Globus pallidus (tissue), 1 donor: ENCODE measurements around the gene TMEFF1.

Source experiments
- DNase-seq: peaks from one replicate; pipeline ENCODE4 v3.0.0-alpha.2; 2015; ENCODE audit warnings: low spot score

TMEFF1 gene

DNA sequence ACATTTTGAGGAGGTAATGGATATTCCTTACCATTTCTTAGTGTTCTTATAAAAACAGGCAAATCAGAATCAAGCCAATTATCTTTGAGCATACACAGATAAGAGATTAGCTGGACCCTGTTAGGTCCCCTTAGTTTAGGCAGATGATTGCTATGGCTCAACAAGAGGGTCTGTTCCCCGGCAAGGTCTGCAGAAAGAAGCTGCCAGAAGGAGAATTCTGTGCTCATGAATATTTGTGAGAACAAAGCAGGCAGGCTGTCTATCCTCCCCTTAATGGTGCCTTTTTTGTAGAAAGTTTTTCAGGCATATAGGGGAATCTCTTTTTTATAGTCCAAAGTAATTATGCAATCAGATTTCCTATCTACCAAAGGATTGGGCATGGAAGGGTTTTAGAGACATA is 132.5 kb downstream of the TMEFF1 start:
- DNase-seq: no peak

DNA sequence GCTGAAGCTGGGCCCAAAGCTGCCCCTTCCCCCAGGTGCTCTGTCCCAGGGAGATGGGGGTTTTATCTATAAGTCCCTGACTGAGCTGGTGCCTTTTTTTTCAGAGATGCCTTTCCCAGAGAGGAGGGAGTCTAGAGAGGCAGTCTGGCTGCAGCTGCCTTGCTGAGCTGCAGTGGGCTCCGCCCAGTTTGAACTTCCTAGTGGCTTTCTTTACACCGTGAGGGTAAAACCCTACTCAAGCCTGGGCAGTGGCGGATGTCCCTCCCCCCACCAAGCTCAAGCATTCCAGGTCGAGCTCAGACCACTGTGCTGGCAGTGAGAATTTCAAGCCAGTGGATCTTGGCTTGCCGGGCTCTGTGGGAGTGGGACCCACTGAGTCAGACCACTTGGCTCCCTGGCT is 146.2 kb downstream of the TMEFF1 start:
- DNase-seq: no peak

DNA sequence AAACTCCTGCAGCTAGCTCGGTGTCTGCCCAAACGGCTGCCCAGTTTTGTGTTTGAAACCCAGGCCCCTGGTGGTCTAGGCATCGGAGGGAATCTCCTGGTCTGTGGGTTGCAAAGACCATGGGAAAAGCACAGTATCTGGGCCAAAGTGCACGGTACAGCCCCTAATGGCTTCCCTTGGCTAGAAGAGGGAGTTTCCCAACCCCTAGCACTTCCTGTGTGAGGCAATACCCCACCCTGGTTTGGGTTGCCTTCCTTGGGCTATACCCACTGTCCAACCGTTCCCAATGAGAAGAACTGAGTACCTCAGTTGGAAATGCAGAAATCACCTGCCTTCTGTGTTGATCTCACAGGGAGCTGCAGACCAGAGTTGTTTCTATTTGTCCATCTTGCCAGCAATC is 146.7 kb downstream of the TMEFF1 start:
- no peak for DNase-seq

DNA sequence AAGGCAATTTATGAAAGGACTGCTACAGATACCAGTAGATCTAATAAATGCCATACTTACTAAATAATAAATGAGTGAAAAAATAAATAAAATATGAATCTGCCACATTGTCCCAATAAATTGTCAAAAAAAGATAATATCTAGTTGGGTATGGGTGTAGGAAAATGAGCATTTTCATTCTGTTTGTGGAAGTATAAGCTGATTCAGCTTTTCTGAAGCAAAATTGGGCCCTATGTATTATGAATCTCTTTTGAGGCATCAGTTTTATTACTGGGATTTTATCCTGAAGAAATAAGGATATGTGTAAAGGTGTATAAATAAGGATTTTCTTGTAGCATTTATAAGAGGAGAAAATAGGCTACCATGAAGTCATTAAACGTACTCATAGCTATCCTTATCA is 151.0 kb downstream of the TMEFF1 start:
- DNase-seq: no peak

DNA sequence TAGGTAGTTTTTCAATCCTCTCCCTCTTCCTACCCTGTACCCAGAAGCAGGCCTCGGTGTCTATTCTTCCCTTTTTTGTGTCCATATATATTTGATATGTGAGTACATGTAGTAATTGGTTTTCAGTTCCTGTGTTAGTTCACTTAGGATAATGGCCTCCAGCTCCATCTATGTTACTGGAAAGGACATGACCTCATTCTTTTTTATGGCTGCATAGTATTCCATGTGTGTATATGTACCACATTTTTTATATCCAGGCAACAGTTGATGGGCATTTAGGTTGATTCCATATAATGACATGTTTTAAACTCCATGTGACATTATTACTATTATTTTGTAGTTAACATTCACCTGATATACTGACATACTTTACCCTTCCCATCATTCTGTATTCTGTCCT is 154.0 kb downstream of the TMEFF1 start:
- no peak for DNase-seq
